GM23338 (cell line): Measurements from ENCODE around the gene RUSC2. TPM values are rescaled to one million over a fixed set of nuclear protein-coding genes. Genes with fewer than 3 reads are reported as not detected.

Source experiments
- ATAC-seq: fragments of 200-7000 bp; cut with Tn5 transposase; 3 replicates; pipeline ENCODE4 v1.9.1; 2020
- DNase-seq: peaks from one replicate; pipeline ENCODE4 v3.0.0-alpha.2; 2015; ENCODE audit warnings: low spot score
- H2AFZ ChIP-seq: fragments of 200-600 bp; sonication (generic); 2 replicates; pipeline ENCODE4 v1.8.0; 2016; ENCODE audit warnings: antibody characterized with exemption, mild to moderate bottlenecking, moderate library complexity
- H3F3A ChIP-seq: fragments of 200-600 bp; sonication (generic); replicated peaks from 2 replicates; pipeline ENCODE4 v1.8.0; 2017; ENCODE audit warnings: antibody characterized with exemption, mixed run types, low read depth
- H3K27ac ChIP-seq: fragments of 200-600 bp; sonication (generic); 2 replicates; pipeline ENCODE4 v1.6.1; 2016; ENCODE audit warnings: low read depth
- H3K27me3 ChIP-seq: fragments of 200-600 bp; sonication (generic); 2 replicates; pipeline ENCODE4 v1.8.0; 2016; ENCODE audit warnings: mild to moderate bottlenecking, mixed run types, moderate library complexity; ENCODE audit not compliant: insufficient read depth
- H3K36me3 ChIP-seq: fragments of 200-600 bp; sonication (generic); 2 replicates; pipeline ENCODE4 v1.8.0; 2016; ENCODE audit warnings: mild to moderate bottlenecking; ENCODE audit not compliant: insufficient read depth
- H3K4me1 ChIP-seq: fragments of 200-600 bp; sonication (generic); 2 replicates; pipeline ENCODE4 v1.8.0; 2016; ENCODE audit warnings: mild to moderate bottlenecking, moderate library complexity; ENCODE audit not compliant: insufficient read depth
- H3K4me2 ChIP-seq: fragments of 200-600 bp; sonication (generic); 2 replicates; pipeline ENCODE4 v1.7.1; 2017; ENCODE audit warnings: mixed run types
- H3K4me3 ChIP-seq: fragments of 200-600 bp; sonication (generic); 2 replicates; pipeline ENCODE4 v1.6.1; 2016; ENCODE audit warnings: mixed run types
- H3K79me2 ChIP-seq: fragments of 200-600 bp; sonication (generic); replicated peaks from 2 replicates; pipeline ENCODE4 v1.8.0; 2017; ENCODE audit warnings: mild to moderate bottlenecking; ENCODE audit not compliant: insufficient read depth
- H3K9me2 ChIP-seq: fragments of 200-600 bp; sonication (generic); 2 replicates; pipeline ENCODE4 v1.8.0; 2017; ENCODE audit not compliant: insufficient read depth
- H4K20me1 ChIP-seq: fragments of 200-600 bp; sonication (generic); replicated peaks from 2 replicates; pipeline ENCODE4 v1.8.0; 2017; ENCODE audit warnings: mild to moderate bottlenecking; ENCODE audit not compliant: insufficient read depth
- H3K27ac Mint-ChIP-seq: 2 replicates; pipeline ENCODE4 v1.8.0; 2020; ENCODE audit warnings: inconsistent platforms, mild to moderate bottlenecking, moderate library complexity, mixed read lengths
- H3K27me3 Mint-ChIP-seq: 3 replicates; pipeline ENCODE4 v1.8.0; 2022; ENCODE audit warnings: low read depth, mild to moderate bottlenecking, moderate library complexity, mixed read lengths, inconsistent platforms; ENCODE audit not compliant: insufficient read depth, poor library complexity
- H3K36me3 Mint-ChIP-seq: 3 replicates; pipeline ENCODE4 v1.8.0; 2021; ENCODE audit warnings: low read depth, mild to moderate bottlenecking, inconsistent platforms, moderate library complexity, mixed read lengths
- H3K4me1 Mint-ChIP-seq: 3 replicates; pipeline ENCODE4 v1.8.0; 2020; ENCODE audit warnings: mild to moderate bottlenecking, inconsistent platforms, mixed read lengths
- H3K4me3 Mint-ChIP-seq: 3 replicates; pipeline ENCODE4 v1.8.0; 2021; ENCODE audit warnings: moderate library complexity, mild to moderate bottlenecking, inconsistent platforms, mixed read lengths
- H3K9me3 Mint-ChIP-seq: 3 replicates; pipeline ENCODE4 v1.8.0; 2020; ENCODE audit warnings: moderate library complexity, mild to moderate bottlenecking, inconsistent platforms, mixed read lengths
- CREB1 ChIP-seq: fragments of 250-450 bp; sonication (Bioruptor Pico); IDR thresholded peaks from 2 replicates; pipeline ENCODE4 v1.5.0; 2020; ENCODE audit warnings: low read depth, mild to moderate bottlenecking, moderate library complexity
- ETS1 ChIP-seq: IDR thresholded peaks from 2 replicates; pipeline ENCODE4 v1.6.1; 2016; ENCODE audit warnings: antibody characterized with exemption
- EZH2 ChIP-seq: fragments of 200-600 bp; sonication (generic); IDR thresholded peaks from one replicate; pipeline ENCODE4 v1.8.0; 2017; ENCODE audit warnings: antibody characterized with exemption, mild to moderate bottlenecking, low read depth; ENCODE audit not compliant: unreplicated experiment
- EZH2phosphoT487 ChIP-seq: fragments of 200-600 bp; sonication (generic); IDR thresholded peaks from one replicate; pipeline ENCODE4 v1.8.1; 2018; ENCODE audit warnings: antibody characterized with exemption; ENCODE audit not compliant: unreplicated experiment
- JUNB ChIP-seq: IDR thresholded peaks from one replicate; pipeline ENCODE4 v1.6.1; 2016; ENCODE audit warnings: antibody characterized with exemption; ENCODE audit not compliant: unreplicated experiment
- NANOG ChIP-seq: IDR thresholded peaks from 2 replicates; pipeline ENCODE4 v1.6.1; 2016; ENCODE audit warnings: antibody characterized with exemption, borderline replicate concordance
- POLR2AphosphoS5 ChIP-seq: IDR thresholded peaks from 2 replicates; pipeline ENCODE4 v1.6.1; 2016; ENCODE audit warnings: antibody characterized with exemption, low read depth
- REST ChIP-seq: IDR thresholded peaks from one replicate; pipeline ENCODE4 v1.6.1; 2018; ENCODE audit warnings: antibody characterized with exemption; ENCODE audit not compliant: unreplicated experiment
- STAT1 ChIP-seq: IDR thresholded peaks from one replicate; pipeline ENCODE4 v1.6.1; 2016; ENCODE audit warnings: antibody characterized with exemption; ENCODE audit not compliant: unreplicated experiment
- ZNF114 ChIP-seq: fragments of 250-450 bp; sonication (Bioruptor Pico); IDR thresholded peaks from 2 replicates; pipeline ENCODE4 v1.5.0; 2020; ENCODE audit warnings: mild to moderate bottlenecking, moderate library complexity
- ZNF331 ChIP-seq: fragments of 250-450 bp; sonication (Bioruptor Pico); IDR thresholded peaks from 2 replicates; pipeline ENCODE4 v1.5.0; 2020; ENCODE audit warnings: low read depth, mild to moderate bottlenecking, moderate library complexity
- polyA plus RNA-seq: library from polyadenylated mRNA; unstranded; fragments of >200 nt; fragmentation: Nextera tagmentation; extraction: Ambion mirVana; gene quantifications from 2 replicates; pipeline ENCODE4 v1.2.1, GENCODE V29; 2016
- total RNA-seq: library from RNA; depleted of rRNA; stranded (reverse); fragments of >200 nt; shearing (Covaris generic); gene quantifications from 2 replicates; pipeline ENCODE4 v1.2.3, GENCODE V29; 2014
- TF ChIP-seq, protein P1 (sequence below), 2 experiments: fragments of 200-600 bp in 1 of 2; sonication (generic) in 1 of 2; conservative IDR thresholded peaks; 2 replicates each; pipeline versions ENCODE4 v1.5.1 to v1.6.1; 2016 to 2017; ENCODE audit warnings: antibody characterized with exemption in 2 of 2, low read depth in 2 of 2, mild to moderate bottlenecking in 2 of 2, moderate library complexity in 1 of 2

RUSC2 gene
- total and polyA plus RNA-seq, 2 experiments from 2014 or later = 3.0 to 8.2 TPM

DNA sequence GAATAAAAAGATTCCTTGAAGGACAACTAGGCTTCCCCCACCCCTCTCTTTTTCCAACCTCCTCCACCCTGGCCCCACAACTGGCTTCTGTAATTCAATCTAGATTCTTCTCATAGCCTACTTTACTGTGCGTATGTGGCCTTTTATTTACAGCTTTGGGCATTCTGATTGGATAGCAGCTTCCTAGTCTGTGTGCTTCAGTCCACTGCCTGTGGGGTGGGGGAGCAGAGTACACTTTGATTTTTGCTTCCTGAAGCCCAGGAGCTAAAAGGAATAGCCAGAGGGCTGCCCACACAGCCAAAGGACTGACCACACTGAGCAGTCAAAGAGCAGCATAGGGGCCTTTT is 30.4 kb downstream of the RUSC2 start:
- H3K79me2 ChIP-seq = peaks cover 7% of the 10 kb centered on the region; the same call in 1 of the 2 replicates
- no peaks in the 10 kb centered on the region for H3K9me3 Mint-ChIP-seq
- H3K27ac ChIP-seq = no peak overlapping the region
- H3K4me3 ChIP-seq = no peak overlapping the region
- H3K9me2 ChIP-seq = no peaks in the 10 kb centered on the region
- TF ChIP-seq EZH2 (no peak), ZNF114 (CRISPR knock-in tag) (no peak), CREB1 (CRISPR knock-in tag) (no peak), JUNB (no peak), EZH2phosphoT487 (no peak), NANOG (no peak)
- TF ChIP-seq, protein P1, sequence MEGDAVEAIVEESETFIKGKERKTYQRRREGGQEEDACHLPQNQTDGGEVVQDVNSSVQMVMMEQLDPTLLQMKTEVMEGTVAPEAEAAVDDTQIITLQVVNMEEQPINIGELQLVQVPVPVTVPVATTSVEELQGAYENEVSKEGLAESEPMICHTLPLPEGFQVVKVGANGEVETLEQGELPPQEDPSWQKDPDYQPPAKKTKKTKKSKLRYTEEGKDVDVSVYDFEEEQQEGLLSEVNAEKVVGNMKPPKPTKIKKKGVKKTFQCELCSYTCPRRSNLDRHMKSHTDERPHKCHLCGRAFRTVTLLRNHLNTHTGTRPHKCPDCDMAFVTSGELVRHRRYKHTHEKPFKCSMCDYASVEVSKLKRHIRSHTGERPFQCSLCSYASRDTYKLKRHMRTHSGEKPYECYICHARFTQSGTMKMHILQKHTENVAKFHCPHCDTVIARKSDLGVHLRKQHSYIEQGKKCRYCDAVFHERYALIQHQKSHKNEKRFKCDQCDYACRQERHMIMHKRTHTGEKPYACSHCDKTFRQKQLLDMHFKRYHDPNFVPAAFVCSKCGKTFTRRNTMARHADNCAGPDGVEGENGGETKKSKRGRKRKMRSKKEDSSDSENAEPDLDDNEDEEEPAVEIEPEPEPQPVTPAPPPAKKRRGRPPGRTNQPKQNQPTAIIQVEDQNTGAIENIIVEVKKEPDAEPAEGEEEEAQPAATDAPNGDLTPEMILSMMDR (conservative IDR thresholded peaks at IDR 0.05; ENCODE audit: low read depth in 2 of 2) = no peak
- no peak overlapping the region for H3K27ac Mint-ChIP-seq
- H3K36me3 Mint-ChIP-seq = no peaks in the 10 kb centered on the region
- H3K4me1 Mint-ChIP-seq = peaks cover 47% of the 10 kb centered on the region
- H3K27me3 Mint-ChIP-seq = peaks cover 6% of the 10 kb centered on the region
- H3K4me1 ChIP-seq = peaks cover 42% of the 10 kb centered on the region
- H3F3A ChIP-seq = no peaks in the 10 kb centered on the region
- no peaks in the 10 kb centered on the region for H4K20me1 ChIP-seq
- no peak overlapping the region for H2AFZ ChIP-seq
- ATAC-seq (no peak), DNase-seq (no peak)
- no peak overlapping the region for H3K4me2 ChIP-seq
- H3K27me3 ChIP-seq = no peaks in the 10 kb centered on the region
- H3K4me3 Mint-ChIP-seq = no peak overlapping the region
- H3K36me3 ChIP-seq = no peaks in the 10 kb centered on the region

DNA sequence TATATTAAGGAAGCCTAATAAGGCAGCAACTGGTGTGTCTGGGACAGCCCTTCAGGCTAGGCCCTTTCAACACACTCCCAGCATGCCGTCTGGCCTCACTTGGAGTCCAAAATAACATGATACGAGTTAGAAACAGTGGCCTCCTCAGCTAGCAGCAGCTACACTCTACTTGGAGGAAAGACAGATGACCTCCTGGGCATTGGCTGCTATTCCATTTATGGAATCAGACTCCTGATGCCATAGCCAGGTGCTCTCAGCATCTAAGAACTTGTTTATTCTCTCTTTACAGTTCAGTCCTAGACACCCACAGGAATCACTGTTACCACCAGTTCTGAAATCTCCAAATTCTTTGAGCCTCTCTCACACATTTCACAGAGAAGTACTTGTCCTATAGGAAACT is 31.8 kb downstream of the RUSC2 start:
- DNase-seq (no peak), ATAC-seq (no peak)
- Mint-ChIP-seq H3K4me3 (no peak overlapping the region), H3K27me3 (peaks cover 6% of the 10 kb centered on the region), H3K27ac (no peak overlapping the region), H3K9me3 (no peaks in the 10 kb centered on the region), H3K4me1 (peaks cover 40% of the 10 kb centered on the region), H3K36me3 (no peaks in the 10 kb centered on the region)
- Histone ChIP-seq H3K27me3 (no peaks in the 10 kb centered on the region), H3K9me2 (no peaks in the 10 kb centered on the region), H3K27ac (no peak overlapping the region), H3F3A (no peaks in the 10 kb centered on the region), H4K20me1 (no peaks in the 10 kb centered on the region), H3K4me3 (no peak overlapping the region), H2AFZ (no peak overlapping the region), H3K79me2 (peaks cover 7% of the 10 kb centered on the region; the same call in 1 of the 2 replicates), H3K4me2 (no peak overlapping the region), H3K36me3 (no peaks in the 10 kb centered on the region), H3K4me1 (peaks cover 34% of the 10 kb centered on the region)
- TF ChIP-seq POLR2AphosphoS5 = no peak
- TF ChIP-seq ETS1 = no peak
- no peak for TF ChIP-seq JUNB
- no peak for TF ChIP-seq NANOG
- TF ChIP-seq ZNF331 = no peak
- no peak for TF ChIP-seq STAT1
- TF ChIP-seq, protein P1 (conservative IDR thresholded peaks at IDR 0.05; ENCODE audit: low read depth in 2 of 2) = no peak
- no peak for TF ChIP-seq REST
- no peak for TF ChIP-seq EZH2
- TF ChIP-seq EZH2phosphoT487 = no peak
- TF ChIP-seq CREB1 (CRISPR knock-in tag) = no peak
- no peak for TF ChIP-seq ZNF114 (CRISPR knock-in tag)
